T follicular helper cell (primary cell): ENCODE measurements around the gene WNT8B.

Experiments
- DNase-seq: peaks from one replicate; pipeline ENCODE4 v3.0.0-alpha.2; 2020; ENCODE audit warnings: low read depth
- total RNA-seq, 2 experiments: gene quantifications; one replicate each; lab custom pipeline; 2026; lab: John Stamatoyannopoulos, UW

WNT8B gene
- 0.04 to 0.12 reads per million in 2 experiments for total RNA-seq

GRCh38 chr10:100462709-100463108 is at the start of gene WNT8B:
WNT8B (plus strand) TSS chr10:100463009; CDS start chr10:100463169, 160 bp downstream.
- no peak for DNase-seq

GRCh38 chr10:100413173-100413572 is 49.6 kb upstream of the WNT8B start:
- no peak for DNase-seq

- no peak for DNase-seq
These were observed 42.8 kb upstream of the WNT8B start for GRCh38 chr10:100419911-100420449.

- no peak for DNase-seq
These were observed 35.4 kb upstream of the WNT8B start for GRCh38 chr10:100427374-100427773.

- DNase-seq, result peak; percentile 92
These were observed 29.3 kb upstream of the WNT8B start for GRCh38 chr10:100433253-100434240.

- DNase-seq, result no peak
These were observed 26.6 kb upstream of the WNT8B start for GRCh38 chr10:100436255-100436654.

GRCh38 chr10:100438674-100439315 is 24.0 kb upstream of the WNT8B start:
- no peak for DNase-seq

GRCh38 chr10:100442548-100442947 is 20.3 kb upstream of the WNT8B start:
- DNase-seq, result no peak

- DNase-seq, result no peak
These were observed 16.6 kb upstream of the WNT8B start for GRCh38 chr10:100446130-100446761.

- no peak for DNase-seq
These were observed 15.1 kb upstream of the WNT8B start for GRCh38 chr10:100447663-100448062.

GRCh38 chr10:100448951-100449350 is 13.9 kb upstream of the WNT8B start:
- no peak for DNase-seq

GRCh38 chr10:100468322-100468721 is 5.5 kb downstream of the WNT8B start:
- no peak for DNase-seq

GRCh38 chr10:100468978-100469377 is 6.2 kb downstream of the WNT8B start:
- DNase-seq, result no peak

GRCh38 chr10:100469756-100470155 is 6.9 kb downstream of the WNT8B start:
- DNase-seq, result no peak

- DNase-seq, result no peak
These were observed 7.6 kb downstream of the WNT8B start for GRCh38 chr10:100470367-100470766.

- DNase-seq, result no peak
These were observed 15.2 kb downstream of the WNT8B start for GRCh38 chr10:100477970-100478369.

- no peak for DNase-seq
These were observed 16.2 kb downstream of the WNT8B start for GRCh38 chr10:100479037-100479436.

GRCh38 chr10:100480002-100480401 is 17.2 kb downstream of the WNT8B start:
- no peak for DNase-seq

GRCh38 chr10:100481462-100482081 is 18.8 kb downstream of the WNT8B start:
- peak; percentile 87 for DNase-seq

GRCh38 chr10:100482181-100482833 is 19.5 kb downstream of the WNT8B start:
- DNase-seq, result peak; percentile 47

GRCh38 chr10:100482834-100483185 is 20.0 kb downstream of the WNT8B start:
- no peak for DNase-seq
